HEK293 (cell line): ENCODE results near the gene HMGB2.

Experiments used
- CTCF ChIA-PET: fragments of 350-600 bp; formaldehyde crosslinking; extraction: SDS; loops from one replicate; lab custom pipeline; 2021; ENCODE audit warnings: antibody characterized with exemption; lab: Yijun Ruan, JAX
- POLR2A ChIA-PET: fragments of 300-600 bp; formaldehyde crosslinking; extraction: SDS; loops from one replicate; lab custom pipeline; 2020; ENCODE audit warnings: antibody characterized with exemption, inconsistent platforms; lab: Yijun Ruan, JAX
- H3K27ac ChIP-seq: fragments of 200-500 bp; sonication (Bioruptor generic); 2 replicates; pipeline ENCODE4 v1.5.1; 2014; ENCODE audit warnings: low read depth, low read length, control low read depth, inconsistent platforms; ENCODE audit errors: extremely low read depth
- H3K36me3 ChIP-seq, 2 experiments: fragments of 200-500 bp in 1 of 2; sonication (Bioruptor generic) in 1 of 2; 1 replicate in 1 of 2; 2 replicates in 1 of 2; pipeline ENCODE4 v1.5.1; 2014 to 2017; ENCODE audit warnings: inconsistent platforms in 2 of 2, low read length in 2 of 2; ENCODE audit not compliant: control insufficient read depth in 2 of 2, insufficient read depth in 1 of 2
- H3K4me1 ChIP-seq: fragments of 200-500 bp; sonication (Bioruptor generic); 2 replicates; pipeline ENCODE4 v1.5.1; 2014; ENCODE audit warnings: mild to moderate bottlenecking, low read length, inconsistent platforms; ENCODE audit not compliant: control insufficient read depth, insufficient read depth
- H3K4me3 ChIP-seq: 2 replicates; pipeline ENCODE4 v1.5.1; 2011; ENCODE audit warnings: low read depth, mild to moderate bottlenecking, control low read depth, low read length, moderate library complexity
- H3K9me3 ChIP-seq: fragments of 200-500 bp; sonication (Bioruptor generic); 2 replicates; pipeline ENCODE4 v1.5.1; 2014; ENCODE audit warnings: low read depth, low read length, inconsistent platforms; ENCODE audit not compliant: control insufficient read depth, insufficient read depth
- GLIS2 ChIP-seq: fragments of 450-650 bp; formaldehyde crosslinking; IDR thresholded peaks from 2 replicates; pipeline ENCODE4 v1.5.1; 2016; ENCODE audit warnings: missing biosample characterization, missing genetic modification characterization
- HOXD13 ChIP-seq: sonication (generic); formaldehyde crosslinking; IDR thresholded peaks from 2 replicates; pipeline ENCODE4 v1.8.0; 2022; ENCODE audit warnings: missing genetic modification reagents, borderline replicate concordance
- KLF10 ChIP-seq: fragments of 450-650 bp; IDR thresholded peaks from 2 replicates; pipeline ENCODE4 v1.5.1; 2018; ENCODE audit warnings: missing biosample characterization, mild to moderate bottlenecking, missing genetic modification characterization
- KLF16 ChIP-seq: fragments of 450-650 bp; formaldehyde crosslinking; IDR thresholded peaks from 2 replicates; pipeline ENCODE4 v1.5.1; 2017; ENCODE audit warnings: missing biosample characterization, missing genetic modification characterization
- MZF1 ChIP-seq: fragments of 450-650 bp; formaldehyde crosslinking; IDR thresholded peaks from 2 replicates; pipeline ENCODE4 v1.5.1; 2017; ENCODE audit warnings: missing biosample characterization, missing genetic modification characterization, borderline replicate concordance
- REST ChIP-seq: fragments of 450-650 bp; formaldehyde crosslinking; IDR thresholded peaks from 2 replicates; pipeline ENCODE4 v1.5.1; 2016; ENCODE audit warnings: missing biosample characterization, missing genetic modification characterization
- SETDB1 ChIP-seq: IDR thresholded peaks from one replicate; pipeline ENCODE4 v1.6.1; 2017; ENCODE audit warnings: mild to moderate bottlenecking, low read length, moderate library complexity, mixed read lengths; ENCODE audit not compliant: insufficient read length
- YY2 ChIP-seq: fragments of 450-650 bp; formaldehyde crosslinking; IDR thresholded peaks from 2 replicates; pipeline ENCODE4 v1.5.1; 2016; ENCODE audit warnings: missing biosample characterization, missing genetic modification characterization
- ZBTB7A ChIP-seq: fragments of 450-650 bp; formaldehyde crosslinking; IDR thresholded peaks from 2 replicates; pipeline ENCODE4 v1.5.1; 2016; ENCODE audit warnings: low read depth, missing biosample characterization, missing genetic modification characterization
- ZFP69B ChIP-seq: fragments of 450-650 bp; formaldehyde crosslinking; IDR thresholded peaks from 2 replicates; pipeline ENCODE4 v1.5.1; 2016; ENCODE audit warnings: missing biosample characterization, missing genetic modification characterization
- ZNF10 ChIP-seq: fragments of 450-650 bp; formaldehyde crosslinking; IDR thresholded peaks from 2 replicates; pipeline ENCODE4 v1.5.1; 2017; ENCODE audit warnings: missing biosample characterization, missing genetic modification characterization
- ZNF133 ChIP-seq: fragments of 450-650 bp; formaldehyde crosslinking; IDR thresholded peaks from 2 replicates; pipeline ENCODE4 v1.5.1; 2016; ENCODE audit warnings: missing biosample characterization, missing genetic modification characterization
- ZNF146 ChIP-seq: fragments of 450-650 bp; formaldehyde crosslinking; IDR thresholded peaks from 2 replicates; pipeline ENCODE4 v1.5.1; 2016; ENCODE audit warnings: missing biosample characterization, missing genetic modification characterization
- ZNF148 ChIP-seq: fragments of 450-650 bp; formaldehyde crosslinking; IDR thresholded peaks from 2 replicates; pipeline ENCODE4 v1.5.0; 2017; ENCODE audit warnings: missing biosample characterization, missing genetic modification characterization, borderline replicate concordance
- ZNF16 ChIP-seq: fragments of 450-650 bp; formaldehyde crosslinking; IDR thresholded peaks from 2 replicates; pipeline ENCODE4 v1.5.1; 2016; ENCODE audit warnings: low read depth, missing biosample characterization, missing genetic modification characterization
- ZNF174 ChIP-seq: fragments of 450-650 bp; formaldehyde crosslinking; IDR thresholded peaks from 2 replicates; pipeline ENCODE4 v1.5.0; 2017; ENCODE audit warnings: missing biosample characterization, mild to moderate bottlenecking, missing genetic modification characterization
- ZNF239 ChIP-seq: fragments of 450-650 bp; formaldehyde crosslinking; IDR thresholded peaks from 2 replicates; pipeline ENCODE4 v1.5.1; 2016; ENCODE audit warnings: missing biosample characterization, missing genetic modification characterization
- ZNF292 ChIP-seq: fragments of 450-650 bp; formaldehyde crosslinking; IDR thresholded peaks from 2 replicates; pipeline ENCODE4 v1.5.1; 2016; ENCODE audit warnings: low read depth, missing biosample characterization, missing genetic modification characterization, borderline replicate concordance
- ZNF391 ChIP-seq: fragments of 450-650 bp; formaldehyde crosslinking; IDR thresholded peaks from 2 replicates; pipeline ENCODE4 v1.5.1; 2016; ENCODE audit warnings: low read depth, missing biosample characterization, missing genetic modification characterization, borderline replicate concordance
- ZNF473 ChIP-seq: fragments of 450-650 bp; formaldehyde crosslinking; IDR thresholded peaks from 2 replicates; pipeline ENCODE4 v1.5.1; 2017; ENCODE audit warnings: missing biosample characterization, missing genetic modification characterization
- ZNF48 ChIP-seq: fragments of 450-650 bp; formaldehyde crosslinking; IDR thresholded peaks from 2 replicates; pipeline ENCODE4 v1.5.1; 2016; ENCODE audit warnings: missing biosample characterization, missing genetic modification characterization
- ZNF510 ChIP-seq: fragments of 450-650 bp; formaldehyde crosslinking; IDR thresholded peaks from 2 replicates; pipeline ENCODE4 v1.5.1; 2018; ENCODE audit warnings: mild to moderate bottlenecking, missing genetic modification characterization, missing biosample characterization; ENCODE audit not compliant: insufficient replicate concordance
- ZNF513 ChIP-seq: fragments of 450-650 bp; IDR thresholded peaks from 2 replicates; pipeline ENCODE4 v1.5.1; 2018; ENCODE audit warnings: missing biosample characterization, missing genetic modification characterization
- ZNF560 ChIP-seq: fragments of 450-650 bp; formaldehyde crosslinking; IDR thresholded peaks from 2 replicates; pipeline ENCODE4 v1.5.1; 2017; ENCODE audit warnings: missing biosample characterization, missing genetic modification characterization, borderline replicate concordance
- ZNF624 ChIP-seq: fragments of 450-650 bp; formaldehyde crosslinking; IDR thresholded peaks from 2 replicates; pipeline ENCODE4 v1.5.1; 2017; ENCODE audit warnings: missing biosample characterization, missing genetic modification characterization
- ZNF626 ChIP-seq: fragments of 450-650 bp; sonication (Bioruptor Pico); formaldehyde crosslinking; IDR thresholded peaks from 2 replicates; pipeline ENCODE4 v1.5.1; 2018; ENCODE audit warnings: missing biosample characterization, missing genetic modification characterization, inconsistent platforms
- ZNF768 ChIP-seq: fragments of 450-650 bp; formaldehyde crosslinking; IDR thresholded peaks from 2 replicates; pipeline ENCODE4 v1.5.1; 2018; ENCODE audit warnings: missing biosample characterization, mild to moderate bottlenecking, missing genetic modification characterization
- ZNF830 ChIP-seq: fragments of 450-650 bp; IDR thresholded peaks from 2 replicates; pipeline ENCODE4 v1.5.0; 2018; ENCODE audit warnings: missing biosample characterization, missing genetic modification characterization, low read depth, mild to moderate bottlenecking, moderate library complexity

HMGB2 gene

GRCh38 chr4:173284463-173284862 is 49.7 kb downstream of the HMGB2 start:
- Histone ChIP-seq H3K4me1 (no peaks in the 10 kb centered on the region), H3K9me3 (no peaks in the 10 kb centered on the region), H3K4me3 (no peak overlapping the region), H3K36me3 (no peaks in the 10 kb centered on the region), H3K27ac (no peak overlapping the region)
- TF ChIP-seq ZNF133 (tag by site-specific recombination) (no peak), SETDB1 (peak; percentile 79)
- ChIA-PET POLR2A (no interaction called here), CTCF (no interaction called here)

- no peak overlapping the region for H3K4me3 ChIP-seq
- CTCF ChIA-PET = interaction anchor here (0.9 to 1.6 kb wide), 2 partner anchors 19 to 269 kb away, joined by 3 to 4 read pairs; no protein-coding TSS in a partner anchor
- no peaks in the 10 kb centered on the region for H3K9me3 ChIP-seq
- no peaks in the 10 kb centered on the region for H3K4me1 ChIP-seq
- no peak for TF ChIP-seq ZNF624 (tag by site-specific recombination)
- no peak for TF ChIP-seq ZNF768 (tag by site-specific recombination)
- no peak for TF ChIP-seq ZFP69B (tag by site-specific recombination)
- no peak for TF ChIP-seq ZNF513 (tag by site-specific recombination)
- TF ChIP-seq ZNF239 (tag by site-specific recombination) = no peak
- no peak for TF ChIP-seq KLF16 (tag by site-specific recombination)
- TF ChIP-seq ZNF626 (tag by site-specific recombination) = no peak
- TF ChIP-seq ZNF510 (tag by site-specific recombination) = no peak
- TF ChIP-seq ZBTB7A (tag by site-specific recombination) = no peak
- TF ChIP-seq ZNF473 (tag by site-specific recombination) = no peak
- TF ChIP-seq GLIS2 (tag by site-specific recombination) = no peak
- TF ChIP-seq HOXD13 (CRISPR knock-in tag) = no peak
- TF ChIP-seq MZF1 = no peak
- TF ChIP-seq, all 188 proteins: peak for 0
- no peak overlapping the region for H3K27ac ChIP-seq
- POLR2A ChIA-PET = no interaction called here
- no peaks in the 10 kb centered on the region for H3K36me3 ChIP-seq
Observed at GRCh38 chr4:173282626-173283025, 51.5 kb downstream of the HMGB2 start.

- POLR2A ChIA-PET = no interaction called here
- H3K9me3 ChIP-seq = no peaks in the 10 kb centered on the region
- no peak overlapping the region for H3K27ac ChIP-seq
- H3K4me3 ChIP-seq = no peak overlapping the region
- CTCF ChIA-PET = interaction anchor here (0.8 to 0.9 kb wide), 2 partner anchors 11 to 19 kb away, joined by 3 to 4 read pairs; no protein-coding TSS in a partner anchor
- H3K4me1 ChIP-seq = no peaks in the 10 kb centered on the region
- no peaks in the 10 kb centered on the region for H3K36me3 ChIP-seq
- no peak for TF ChIP-seq ZNF16 (tag by site-specific recombination)
- TF ChIP-seq ZNF48 (tag by site-specific recombination) = no peak
- no peak for TF ChIP-seq ZNF292
- TF ChIP-seq ZNF174 (tag by site-specific recombination) = no peak
- no peak for TF ChIP-seq ZNF830
- TF ChIP-seq REST (tag by site-specific recombination) = no peak
- no peak for TF ChIP-seq ZNF560 (tag by site-specific recombination)
- no peak for TF ChIP-seq KLF10 (tag by site-specific recombination)
- no peak for TF ChIP-seq ZNF148 (tag by site-specific recombination)
- no peak for TF ChIP-seq ZNF391
- no peak for TF ChIP-seq ZNF10
- no peak for TF ChIP-seq YY2 (tag by site-specific recombination)
- TF ChIP-seq ZNF146 = no peak
Observed at GRCh38 chr4:173282256-173282562, 51.9 kb downstream of the HMGB2 start.
